ENCODE results near the gene PLLP.

The PLLP gene

DNA sequence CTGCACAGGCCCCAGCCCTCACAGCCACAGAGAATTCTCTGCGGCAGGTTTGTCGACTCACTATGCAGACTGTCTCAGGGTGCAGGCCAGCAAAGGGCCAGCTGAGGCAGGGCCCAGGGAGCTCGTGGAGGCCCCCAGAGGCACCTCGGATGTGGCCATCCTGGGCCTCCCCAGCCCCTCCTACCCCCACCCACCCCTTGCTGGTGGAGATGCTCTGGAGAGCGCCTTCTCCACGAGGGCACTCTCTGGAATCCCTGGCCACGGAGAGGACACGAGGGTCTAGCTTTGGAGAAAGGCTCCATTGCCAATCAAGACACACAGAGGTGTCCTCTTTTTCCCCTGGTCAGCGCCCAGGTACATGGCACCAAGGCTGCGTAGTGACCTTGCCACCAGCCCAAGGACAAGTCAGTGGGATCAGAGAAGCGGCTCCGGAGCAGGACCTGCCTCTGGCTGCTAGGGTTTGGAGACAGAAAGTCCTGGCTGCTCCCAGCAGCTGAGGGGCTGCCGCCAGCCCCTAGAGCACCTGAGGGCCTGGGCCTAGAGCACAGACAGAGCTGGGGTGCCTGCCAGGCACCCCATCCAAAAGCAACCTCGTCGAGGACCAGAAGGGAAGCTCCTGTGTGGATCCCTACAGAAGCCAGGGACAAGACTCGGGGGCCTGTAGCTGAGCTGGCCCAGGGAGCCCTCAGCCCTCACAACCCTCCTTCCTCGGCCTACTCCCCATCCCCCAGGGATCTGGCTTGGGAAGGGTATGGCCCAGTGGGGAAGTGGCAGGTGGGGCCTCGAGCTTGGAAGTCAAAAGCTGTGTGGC lies 20.7 kb downstream of the PLLP start:
- Mint-ChIP-seq H3K4me3 (no peak overlapping the region), H3K9me3 (no peaks in the 10 kb centered on the region), H3K36me3 (ENCODE audit: insufficient read depth) (no peaks in the 10 kb centered on the region), H3K27me3 (no peaks in the 10 kb centered on the region), H3K27ac (no peak overlapping the region), H3K4me1 (ENCODE audit: low read depth in 2 of 2) (peaks cover 13 to 16% of the 10 kb centered on the region in 2 donors)
- ATAC-seq (replicated peaks) (no peak), DNase-seq (no peak)

GRCh38 chr16:57262841-57263540 lies 21.5 kb downstream of the PLLP start:
- DNase-seq: no peak
- no peak for ATAC-seq (replicated peaks)
- Mint-ChIP-seq H3K4me1 (ENCODE audit: low read depth in 2 of 2) (peaks cover 13 to 16% of the 10 kb centered on the region in 2 donors), H3K27me3 (no peaks in the 10 kb centered on the region), H3K9me3 (no peaks in the 10 kb centered on the region), H3K27ac (no peak overlapping the region), H3K4me3 (no peak overlapping the region), H3K36me3 (ENCODE audit: insufficient read depth) (no peaks in the 10 kb centered on the region)

GRCh38 chr16:57261806-57262205 lies 22.7 kb downstream of the PLLP start:
- Mint-ChIP-seq H3K27ac (peak overlapping the region; percentile 10 to 35), H3K9me3 (no peaks in the 10 kb centered on the region), H3K4me1 (ENCODE audit: low read depth in 2 of 2) (peaks cover 11 to 14% of the 10 kb centered on the region in 2 donors), H3K36me3 (ENCODE audit: insufficient read depth) (no peaks in the 10 kb centered on the region), H3K27me3 (no peaks in the 10 kb centered on the region), H3K4me3 (no peak overlapping the region)
- DNase-seq (no peak), ATAC-seq (replicated peaks) (no peak)

DNA sequence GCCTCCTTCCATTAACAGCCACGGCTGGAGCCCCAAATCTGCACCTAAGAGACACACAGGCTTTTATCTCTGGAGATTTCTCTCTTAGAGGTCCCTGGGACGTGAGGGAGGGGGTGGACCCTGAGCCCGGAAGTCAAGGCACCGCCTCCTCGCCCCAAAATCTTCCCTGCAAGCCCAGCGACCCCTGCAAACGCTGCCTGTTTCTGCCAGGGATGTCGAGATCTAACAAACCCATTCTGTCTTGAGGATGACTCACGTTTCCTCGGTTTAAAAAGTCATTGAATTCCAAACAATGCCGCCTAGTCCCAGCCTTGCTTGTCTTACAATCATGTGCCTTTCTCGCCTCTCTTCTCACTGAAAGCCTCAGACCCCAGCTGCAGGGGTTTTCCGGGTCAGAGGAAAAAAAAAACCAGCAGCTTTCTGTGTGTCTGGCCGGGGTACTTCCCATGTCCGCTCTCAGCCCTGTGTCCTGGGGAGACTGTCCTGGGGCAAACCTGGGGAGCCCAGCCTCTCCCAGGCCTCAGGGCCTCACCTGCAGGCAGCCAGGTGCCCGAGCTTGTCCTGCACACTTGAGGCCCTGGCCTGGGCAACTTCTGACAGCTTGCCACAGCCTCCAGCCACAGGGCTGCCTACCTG lies 24.1 kb downstream of the PLLP start:
- no peak for DNase-seq

DNA sequence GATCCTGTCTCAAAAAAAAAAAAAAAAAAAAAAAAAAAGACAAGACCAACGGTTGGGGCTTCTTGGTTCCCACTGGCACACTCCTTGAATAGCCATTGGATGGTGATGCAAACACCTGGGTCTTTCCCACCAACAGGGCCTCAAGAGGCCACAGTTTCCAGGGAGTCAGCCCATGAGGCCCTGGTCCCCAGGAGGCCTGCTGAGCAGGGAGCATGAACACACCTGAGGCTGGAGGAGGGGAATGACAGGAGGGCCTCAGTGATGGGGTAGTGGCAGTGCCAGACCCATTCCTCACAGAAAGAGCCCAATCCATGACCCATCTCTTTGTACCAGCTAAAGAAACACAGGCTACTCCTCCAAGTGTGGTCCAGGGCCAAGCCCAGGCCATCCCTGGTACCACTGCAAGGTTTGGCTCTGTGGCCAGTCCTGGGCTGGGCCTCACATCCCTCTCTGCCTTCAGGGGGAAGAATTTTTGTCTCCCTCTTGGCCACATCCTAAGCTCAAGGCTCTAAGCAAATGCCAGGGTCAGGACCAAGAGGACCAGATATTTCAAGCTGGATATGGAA lies 25.5 kb downstream of the PLLP start:
- H3K4me3 Mint-ChIP-seq: no peak overlapping the region
- no peaks in the 10 kb centered on the region for H3K27me3 Mint-ChIP-seq
- DNase-seq (no peak), ATAC-seq (replicated peaks) (no peak)
- peaks cover 13% of the 10 kb centered on the region for H3K36me3 Mint-ChIP-seq (ENCODE audit: insufficient read depth)
- H3K4me1 Mint-ChIP-seq (ENCODE audit: low read depth in 2 of 2): peaks cover 5 to 7% of the 10 kb centered on the region in 2 donors
- H3K9me3 Mint-ChIP-seq: no peaks in the 10 kb centered on the region
- H3K27ac Mint-ChIP-seq: no peak overlapping the region

More for the DNA sequence above, 24.1 kb downstream of the PLLP start:
- Mint-ChIP-seq H3K4me1 (ENCODE audit: low read depth in 2 of 2) (peaks cover 5 to 7% of the 10 kb centered on the region in 2 donors), H3K27me3 (no peaks in the 10 kb centered on the region), H3K36me3 (ENCODE audit: insufficient read depth) (peaks cover 3% of the 10 kb centered on the region), H3K27ac (peak overlapping the region; percentile 42 to 60), H3K9me3 (no peaks in the 10 kb centered on the region), H3K4me3 (peak overlapping the region; percentile 41 to 45)
- peak; percentile 70 for ATAC-seq (replicated peaks)

- H3K4me3 Mint-ChIP-seq: no peak overlapping the region
- peak overlapping the region in 1 of 2 donors; percentile 41 for H3K27ac Mint-ChIP-seq
- H3K9me3 Mint-ChIP-seq: no peaks in the 10 kb centered on the region
- H3K4me1 Mint-ChIP-seq (ENCODE audit: low read depth in 2 of 2): peaks cover 5 to 7% of the 10 kb centered on the region in 2 donors
- DNase-seq (no peak), ATAC-seq (replicated peaks) (no peak)
- H3K27me3 Mint-ChIP-seq: no peaks in the 10 kb centered on the region
- peaks cover 19% of the 10 kb centered on the region for H3K36me3 Mint-ChIP-seq (ENCODE audit: insufficient read depth)
Measured at GRCh38 chr16:57258226-57258909, 26.1 kb downstream of the PLLP start.

DNA sequence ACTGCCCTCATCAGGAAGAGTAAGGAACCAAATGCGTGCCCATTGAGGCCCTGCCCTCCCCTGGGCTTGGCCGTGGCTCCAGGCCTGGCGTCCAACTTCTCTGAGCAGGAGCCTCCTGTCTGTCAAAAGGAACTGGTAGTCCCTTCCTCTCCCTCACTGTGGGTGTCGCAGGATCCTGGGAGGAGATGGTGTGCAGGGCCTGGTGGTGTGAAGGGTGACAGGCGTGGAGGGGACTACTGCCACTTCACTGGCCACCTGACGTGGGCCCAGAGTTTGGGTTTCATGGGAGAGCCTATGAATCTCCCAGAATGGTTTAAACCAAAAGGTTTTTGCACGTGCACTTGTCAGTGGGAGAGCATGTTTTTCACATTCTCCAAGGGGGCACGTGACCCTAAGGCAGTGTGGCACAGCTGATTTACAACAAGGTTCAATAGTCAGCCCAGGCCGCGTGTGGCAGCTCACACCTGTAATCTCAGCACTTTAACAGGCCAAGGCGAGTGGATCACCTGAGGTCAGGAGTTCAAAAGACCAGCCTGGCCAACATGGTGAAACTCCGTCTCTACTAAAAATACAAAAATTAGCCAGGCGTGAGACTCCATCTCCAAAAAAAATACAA lies 26.9 kb downstream of the PLLP start:
- no peak overlapping the region for H3K4me3 Mint-ChIP-seq
- H3K4me1 Mint-ChIP-seq (ENCODE audit: low read depth in 2 of 2): peaks cover 5 to 6% of the 10 kb centered on the region in 2 donors
- H3K27ac Mint-ChIP-seq: peak overlapping the region in 1 of 2 donors; percentile 41

GRCh38 chr16:57256601-57257395 lies 27.7 kb downstream of the PLLP start:
- no peak for DNase-seq
- Mint-ChIP-seq H3K27ac (no peak overlapping the region), H3K4me3 (no peak overlapping the region), H3K9me3 (no peaks in the 10 kb centered on the region), H3K4me1 (ENCODE audit: low read depth in 2 of 2) (peaks cover 5 to 9% of the 10 kb centered on the region in 2 donors), H3K27me3 (no peaks in the 10 kb centered on the region), H3K36me3 (ENCODE audit: insufficient read depth) (peaks cover 35% of the 10 kb centered on the region)
- no peak for ATAC-seq (replicated peaks)

More for the DNA sequence above, 26.9 kb downstream of the PLLP start:
- Mint-ChIP-seq H3K36me3 (ENCODE audit: insufficient read depth) (peaks cover 27% of the 10 kb centered on the region), H3K27me3 (no peaks in the 10 kb centered on the region), H3K9me3 (no peaks in the 10 kb centered on the region)
- DNase-seq: no peak
- ATAC-seq (replicated peaks): no peak

DNA sequence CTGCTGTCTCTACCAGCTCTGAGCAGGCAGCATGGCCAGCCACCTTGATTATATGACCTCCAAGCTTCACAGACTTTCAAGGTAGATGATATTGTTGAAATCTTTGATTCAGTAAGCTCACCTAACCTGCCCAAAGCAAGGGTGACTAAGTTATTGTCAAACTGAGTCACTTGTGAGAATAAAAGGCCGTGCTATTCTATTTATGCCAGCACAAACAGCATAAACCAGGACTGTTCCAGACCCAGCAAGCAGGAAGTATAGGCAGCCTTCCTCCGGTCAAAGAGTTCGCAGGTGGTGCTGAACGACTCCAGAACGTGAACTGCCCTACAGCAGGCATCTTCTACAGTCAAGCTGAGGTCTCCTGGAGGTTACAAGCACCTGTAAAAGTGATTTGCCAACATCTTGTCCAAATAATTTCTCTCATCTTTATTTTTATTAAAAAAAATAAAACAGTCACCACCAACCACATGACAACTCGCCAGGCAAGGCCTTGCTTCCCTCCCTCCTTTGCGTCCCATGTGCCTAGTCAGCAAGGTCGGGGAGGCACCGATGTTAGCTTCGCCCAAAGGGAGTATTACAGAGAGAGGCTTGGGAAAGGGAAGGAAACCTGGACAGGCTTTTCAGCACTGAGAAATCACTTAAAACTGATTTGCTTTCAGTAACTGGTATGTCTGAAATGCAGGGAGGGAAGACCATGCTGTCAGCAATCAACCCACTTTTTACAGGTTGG lies 28.6 kb downstream of the PLLP start:
- Mint-ChIP-seq H3K4me1 (ENCODE audit: low read depth in 2 of 2) (peaks cover 5 to 9% of the 10 kb centered on the region in 2 donors), H3K27ac (no peak overlapping the region), H3K36me3 (ENCODE audit: insufficient read depth) (peaks cover 43% of the 10 kb centered on the region), H3K4me3 (no peak overlapping the region), H3K9me3 (no peaks in the 10 kb centered on the region), H3K27me3 (no peaks in the 10 kb centered on the region)
- DNase-seq (no peak), ATAC-seq (replicated peaks) (no peak)

DNA sequence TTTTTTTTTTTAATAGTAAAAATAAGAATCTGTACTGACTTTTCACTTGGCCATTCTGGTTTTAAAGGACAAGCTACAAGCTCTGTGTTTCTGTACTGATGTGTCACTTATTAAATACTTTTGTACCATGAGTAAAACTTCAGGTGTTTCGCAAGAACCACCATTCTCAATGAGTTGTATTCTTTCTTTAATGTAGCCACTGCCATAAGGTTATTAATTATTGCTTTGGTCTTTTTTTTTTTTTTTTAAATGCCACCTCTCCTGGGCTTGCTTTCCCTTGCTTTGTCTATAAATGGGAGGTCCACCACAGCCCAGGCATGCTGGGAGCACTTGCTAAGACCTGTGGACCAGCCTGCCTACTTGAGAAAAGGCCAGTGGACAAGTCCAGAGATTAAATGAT lies 31.0 kb downstream of the PLLP start:
- Mint-ChIP-seq H3K9me3 (no peaks in the 10 kb centered on the region), H3K36me3 (ENCODE audit: insufficient read depth) (peaks cover 62% of the 10 kb centered on the region), H3K27me3 (no peaks in the 10 kb centered on the region), H3K4me3 (no peak overlapping the region), H3K4me1 (ENCODE audit: low read depth in 2 of 2) (peaks cover 0 to 3% of the 10 kb centered on the region in 2 donors), H3K27ac (no peak overlapping the region)
- ATAC-seq (replicated peaks) (no peak), DNase-seq (no peak)

- Mint-ChIP-seq H3K4me3 (no peak overlapping the region), H3K36me3 (ENCODE audit: insufficient read depth) (peaks cover 73% of the 10 kb centered on the region), H3K27me3 (no peaks in the 10 kb centered on the region), H3K27ac (no peak overlapping the region), H3K4me1 (ENCODE audit: low read depth in 2 of 2) (peaks cover 0 to 3% of the 10 kb centered on the region in 2 donors), H3K9me3 (no peaks in the 10 kb centered on the region)
- ATAC-seq (replicated peaks) (no peak), DNase-seq (no peak)
Measured at GRCh38 chr16:57252148-57252721, 32.2 kb downstream of the PLLP start.

Measured in effector memory CD8-positive, alpha-beta T cell (primary cell).